ENCODE measurements around the gene TLK1.
A peak's percentile ranks its signal among the peaks of the same experiment; 100 is the strongest.

TLK1 gene

DNA sequence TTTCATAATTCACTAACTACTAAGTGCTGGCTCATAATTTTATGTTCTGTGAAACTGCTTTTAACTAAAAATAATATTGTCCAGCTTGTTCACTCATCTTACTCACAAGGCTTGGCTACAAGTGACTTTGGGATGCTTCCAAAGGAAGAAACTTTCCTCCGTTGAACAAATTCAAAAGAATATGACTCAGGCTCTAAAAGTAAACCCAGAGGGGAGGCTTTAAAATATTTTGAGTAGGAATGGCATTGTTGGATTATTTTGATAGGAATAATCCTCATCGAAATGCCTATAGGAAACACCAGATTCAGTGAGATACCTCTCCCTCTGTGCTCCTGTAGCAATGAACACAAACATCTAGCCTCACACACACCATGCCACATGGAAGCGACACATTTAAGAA is 25.2 kb upstream of the TLK1 start:
- H3K27me3 ChIP-seq (ENCODE audit: low read depth, low read length): no peaks in the 10 kb centered on the region
- no peak overlapping the region for H3K4me3 ChIP-seq (ENCODE audit: low read depth in 1 of 2, low read length in 2 of 2)
- H3K36me3 ChIP-seq (ENCODE audit: control insufficient read depth in 1 of 2, insufficient read depth in 2 of 2, low read length in 2 of 2): no peaks in the 10 kb centered on the region
- peaks cover 5 to 6% of the 10 kb centered on the region in 2 donors for H3K4me1 ChIP-seq (ENCODE audit: control insufficient read depth in 1 of 2, insufficient read depth in 2 of 2, low read length in 2 of 2)
- peak overlapping the region; percentile 24 for H3K27ac ChIP-seq (ENCODE audit: low read length)
- no peaks in the 10 kb centered on the region for H3K9me3 ChIP-seq (ENCODE audit: control insufficient read depth in 1 of 2, low read length in 2 of 2)

GRCh38 chr2:171185165-171185818 is 24.6 kb upstream of the TLK1 start:
- H3K4me3 ChIP-seq (ENCODE audit: low read depth in 1 of 2, low read length in 2 of 2): no peak overlapping the region
- H3K27ac ChIP-seq (ENCODE audit: low read length): no peak overlapping the region
- peaks cover 5 to 6% of the 10 kb centered on the region in 2 donors for H3K4me1 ChIP-seq (ENCODE audit: control insufficient read depth in 1 of 2, insufficient read depth in 2 of 2, low read length in 2 of 2)
- H3K36me3 ChIP-seq (ENCODE audit: control insufficient read depth in 1 of 2, insufficient read depth in 2 of 2, low read length in 2 of 2): no peaks in the 10 kb centered on the region
- no peaks in the 10 kb centered on the region for H3K27me3 ChIP-seq (ENCODE audit: low read depth, low read length)
- H3K9me3 ChIP-seq (ENCODE audit: control insufficient read depth in 1 of 2, low read length in 2 of 2): no peaks in the 10 kb centered on the region

- H3K36me3 ChIP-seq (ENCODE audit: control insufficient read depth in 1 of 2, insufficient read depth in 2 of 2, low read length in 2 of 2): no peaks in the 10 kb centered on the region
- peaks cover 5 to 6% of the 10 kb centered on the region in 2 donors for H3K4me1 ChIP-seq (ENCODE audit: control insufficient read depth in 1 of 2, insufficient read depth in 2 of 2, low read length in 2 of 2)
- no peak overlapping the region for H3K4me3 ChIP-seq (ENCODE audit: low read depth in 1 of 2, low read length in 2 of 2)
- no peaks in the 10 kb centered on the region for H3K9me3 ChIP-seq (ENCODE audit: control insufficient read depth in 1 of 2, low read length in 2 of 2)
- H3K27ac ChIP-seq (ENCODE audit: low read length): no peak overlapping the region
- H3K27me3 ChIP-seq (ENCODE audit: low read depth, low read length): no peaks in the 10 kb centered on the region
Measured at GRCh38 chr2:171181064-171182049, 20.7 kb upstream of the TLK1 start.

- no peaks in the 10 kb centered on the region for H3K9me3 ChIP-seq (ENCODE audit: control insufficient read depth in 1 of 2, low read length in 2 of 2)
- no peaks in the 10 kb centered on the region for H3K27me3 ChIP-seq (ENCODE audit: low read depth, low read length)
- no peak overlapping the region for H3K4me3 ChIP-seq (ENCODE audit: low read depth in 1 of 2, low read length in 2 of 2)
- H3K36me3 ChIP-seq (ENCODE audit: control insufficient read depth in 1 of 2, insufficient read depth in 2 of 2, low read length in 2 of 2): no peaks in the 10 kb centered on the region
- peaks cover 2 to 3% of the 10 kb centered on the region in 2 donors for H3K4me1 ChIP-seq (ENCODE audit: control insufficient read depth in 1 of 2, insufficient read depth in 2 of 2, low read length in 2 of 2)
- H3K27ac ChIP-seq (ENCODE audit: low read length): no peak overlapping the region
Measured at GRCh38 chr2:171180229-171180930, 19.7 kb upstream of the TLK1 start.

DNA sequence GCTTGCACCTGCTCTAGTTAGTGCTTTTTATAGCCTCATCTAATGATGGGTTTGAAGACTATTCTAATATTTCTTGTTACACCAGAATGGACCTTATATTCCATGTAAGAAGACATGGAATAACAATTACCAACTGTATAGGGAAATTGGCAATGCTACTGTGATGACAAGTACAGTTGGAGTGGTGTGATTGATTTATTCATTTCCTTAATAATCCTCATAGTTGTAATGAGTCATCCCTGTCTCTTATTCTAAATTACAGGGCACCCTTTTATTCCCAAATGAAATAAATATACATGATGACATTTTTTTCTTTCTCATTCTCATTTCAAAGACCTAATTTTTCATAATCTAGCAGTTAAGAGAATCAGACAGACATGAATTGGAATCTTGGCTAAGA is 18.3 kb upstream of the TLK1 start:
- Histone ChIP-seq H3K36me3 (ENCODE audit: control insufficient read depth in 1 of 2, insufficient read depth in 2 of 2, low read length in 2 of 2) (no peaks in the 10 kb centered on the region), H3K4me1 (ENCODE audit: control insufficient read depth in 1 of 2, insufficient read depth in 2 of 2, low read length in 2 of 2) (no peaks in the 10 kb centered on the region), H3K27me3 (ENCODE audit: low read depth, low read length) (no peaks in the 10 kb centered on the region), H3K9me3 (ENCODE audit: control insufficient read depth in 1 of 2, low read length in 2 of 2) (no peaks in the 10 kb centered on the region), H3K4me3 (ENCODE audit: low read depth in 1 of 2, low read length in 2 of 2) (no peak overlapping the region), H3K27ac (ENCODE audit: low read length) (no peak overlapping the region)

GRCh38 chr2:171176516-171176915 is 15.8 kb upstream of the TLK1 start:
- H3K9me3 ChIP-seq (ENCODE audit: control insufficient read depth in 1 of 2, low read length in 2 of 2): no peaks in the 10 kb centered on the region
- H3K27me3 ChIP-seq (ENCODE audit: low read depth, low read length): no peaks in the 10 kb centered on the region
- H3K4me3 ChIP-seq (ENCODE audit: low read depth in 1 of 2, low read length in 2 of 2): no peak overlapping the region
- no peaks in the 10 kb centered on the region for H3K36me3 ChIP-seq (ENCODE audit: control insufficient read depth in 1 of 2, insufficient read depth in 2 of 2, low read length in 2 of 2)
- no peak overlapping the region for H3K27ac ChIP-seq (ENCODE audit: low read length)
- H3K4me1 ChIP-seq (ENCODE audit: control insufficient read depth in 1 of 2, insufficient read depth in 2 of 2, low read length in 2 of 2): no peaks in the 10 kb centered on the region

GRCh38 chr2:171174075-171174474 is 13.4 kb upstream of the TLK1 start:
- no peak overlapping the region for H3K27ac ChIP-seq (ENCODE audit: low read length)
- H3K36me3 ChIP-seq (ENCODE audit: control insufficient read depth in 1 of 2, insufficient read depth in 2 of 2, low read length in 2 of 2): no peaks in the 10 kb centered on the region
- H3K4me1 ChIP-seq (ENCODE audit: control insufficient read depth in 1 of 2, insufficient read depth in 2 of 2, low read length in 2 of 2): no peaks in the 10 kb centered on the region

GRCh38 chr2:171173087-171173486 is 12.4 kb upstream of the TLK1 start:
- Histone ChIP-seq H3K27ac (ENCODE audit: low read length) (no peak overlapping the region), H3K27me3 (ENCODE audit: low read depth, low read length) (no peaks in the 10 kb centered on the region), H3K4me3 (ENCODE audit: low read depth in 1 of 2, low read length in 2 of 2) (no peak overlapping the region), H3K36me3 (ENCODE audit: control insufficient read depth in 1 of 2, insufficient read depth in 2 of 2, low read length in 2 of 2) (no peaks in the 10 kb centered on the region), H3K4me1 (ENCODE audit: control insufficient read depth in 1 of 2, insufficient read depth in 2 of 2, low read length in 2 of 2) (no peaks in the 10 kb centered on the region), H3K9me3 (ENCODE audit: control insufficient read depth in 1 of 2, low read length in 2 of 2) (no peaks in the 10 kb centered on the region)

More at GRCh38 chr2:171174075-171174474, 13.4 kb upstream of the TLK1 start:
- Histone ChIP-seq H3K27me3 (ENCODE audit: low read depth, low read length) (no peaks in the 10 kb centered on the region), H3K9me3 (ENCODE audit: control insufficient read depth in 1 of 2, low read length in 2 of 2) (no peaks in the 10 kb centered on the region), H3K4me3 (ENCODE audit: low read depth in 1 of 2, low read length in 2 of 2) (no peak overlapping the region)

GRCh38 chr2:171171808-171172207 is 11.1 kb upstream of the TLK1 start:
- Histone ChIP-seq H3K27me3 (ENCODE audit: low read depth, low read length) (no peaks in the 10 kb centered on the region), H3K9me3 (ENCODE audit: control insufficient read depth in 1 of 2, low read length in 2 of 2) (no peaks in the 10 kb centered on the region), H3K4me3 (ENCODE audit: low read depth in 1 of 2, low read length in 2 of 2) (no peak overlapping the region), H3K27ac (ENCODE audit: low read length) (no peak overlapping the region), H3K4me1 (ENCODE audit: control insufficient read depth in 1 of 2, insufficient read depth in 2 of 2, low read length in 2 of 2) (no peaks in the 10 kb centered on the region), H3K36me3 (ENCODE audit: control insufficient read depth in 1 of 2, insufficient read depth in 2 of 2, low read length in 2 of 2) (no peaks in the 10 kb centered on the region)

DNA sequence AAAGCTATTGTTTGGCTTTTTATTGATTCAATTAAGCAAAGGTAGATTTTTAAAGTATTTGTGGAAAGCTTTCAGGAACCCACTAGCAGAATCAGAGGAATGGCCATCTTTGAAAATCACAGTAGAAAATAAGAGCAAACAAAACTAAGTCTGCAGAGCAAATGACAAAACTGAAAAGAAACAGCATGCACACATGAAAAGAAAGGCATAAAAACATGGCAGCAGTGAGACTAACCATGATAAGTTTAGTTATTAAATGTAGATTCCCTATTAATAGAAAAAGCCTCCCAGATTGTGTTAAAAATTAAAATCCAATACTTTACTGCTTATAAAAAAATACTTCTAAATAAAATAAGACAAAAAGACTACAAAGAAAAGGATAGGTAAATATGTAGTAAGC is 9.1 kb upstream of the TLK1 start:
- Histone ChIP-seq H3K9me3 (ENCODE audit: control insufficient read depth in 1 of 2, low read length in 2 of 2) (no peaks in the 10 kb centered on the region), H3K27ac (ENCODE audit: low read length) (no peak overlapping the region), H3K4me3 (ENCODE audit: low read depth in 1 of 2, low read length in 2 of 2) (no peak overlapping the region), H3K36me3 (ENCODE audit: control insufficient read depth in 1 of 2, insufficient read depth in 2 of 2, low read length in 2 of 2) (no peaks in the 10 kb centered on the region), H3K27me3 (ENCODE audit: low read depth, low read length) (no peaks in the 10 kb centered on the region), H3K4me1 (ENCODE audit: control insufficient read depth in 1 of 2, insufficient read depth in 2 of 2, low read length in 2 of 2) (no peaks in the 10 kb centered on the region)

DNA sequence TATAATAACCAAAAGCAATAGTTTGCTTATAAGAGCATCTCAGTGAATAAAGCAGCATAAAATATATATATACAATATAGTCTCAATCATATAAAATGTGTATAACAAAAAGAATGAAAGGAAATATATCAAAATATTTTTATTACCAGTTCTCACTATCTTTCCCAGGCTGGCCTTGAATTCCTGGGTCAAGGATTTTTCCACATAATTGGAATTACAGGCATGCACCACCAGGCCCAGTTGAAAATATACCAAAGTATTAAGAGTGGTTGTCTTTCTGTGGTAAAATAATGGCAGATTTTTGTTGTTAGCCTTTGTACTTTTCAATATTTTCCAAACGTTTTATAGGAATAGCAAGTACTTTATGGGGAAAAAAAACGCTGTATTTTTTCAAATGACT is 8.6 kb upstream of the TLK1 start:
- H3K4me3 ChIP-seq (ENCODE audit: low read depth in 1 of 2, low read length in 2 of 2): no peak overlapping the region
- H3K27me3 ChIP-seq (ENCODE audit: low read depth, low read length): no peaks in the 10 kb centered on the region
- H3K4me1 ChIP-seq (ENCODE audit: control insufficient read depth in 1 of 2, insufficient read depth in 2 of 2, low read length in 2 of 2): no peaks in the 10 kb centered on the region

More for the DNA sequence above, 8.6 kb upstream of the TLK1 start:
- Histone ChIP-seq H3K36me3 (ENCODE audit: control insufficient read depth in 1 of 2, insufficient read depth in 2 of 2, low read length in 2 of 2) (no peaks in the 10 kb centered on the region), H3K27ac (ENCODE audit: low read length) (no peak overlapping the region), H3K9me3 (ENCODE audit: control insufficient read depth in 1 of 2, low read length in 2 of 2) (no peaks in the 10 kb centered on the region)
